Measurements from ENCODE around the gene CCDC47. TPM values are rescaled to one million over a fixed set of nuclear protein-coding genes. Genes with fewer than 3 reads are reported as not detected.

Gene CCDC47
- polyA plus RNA-seq, 3 donors = 87.7 to 116 (median 109) TPM

DNA sequence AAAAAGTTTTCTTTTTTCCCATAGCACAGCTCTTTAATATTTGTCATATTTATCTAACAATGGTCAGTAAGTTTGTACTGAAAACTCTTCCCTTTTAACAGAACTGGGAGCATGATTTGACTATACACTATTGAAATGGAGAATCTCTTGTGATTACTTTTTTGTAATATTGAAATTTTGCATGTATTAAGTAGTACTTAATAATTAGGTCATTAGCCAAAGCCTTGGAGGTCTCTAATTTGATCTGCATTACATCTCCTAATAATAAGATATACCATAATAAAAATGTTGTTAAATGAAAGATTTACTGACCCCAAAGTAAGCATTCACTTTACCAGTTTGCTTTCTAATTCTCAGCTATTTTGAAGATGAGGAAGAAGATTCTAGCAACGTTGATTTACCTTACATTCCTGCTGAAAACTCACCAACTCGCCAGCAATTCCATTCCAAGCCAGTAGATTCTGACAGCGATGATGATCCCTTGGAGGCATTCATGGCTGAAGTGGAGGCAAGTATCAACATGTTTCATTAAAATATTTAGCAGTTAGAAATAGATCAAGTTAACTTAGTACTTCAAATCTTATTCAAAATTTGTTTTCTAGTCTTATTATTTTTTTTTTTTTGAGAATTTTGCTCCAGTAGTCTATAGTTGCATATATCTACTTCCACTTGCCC, 18.8 kb upstream of the CCDC47 start:
- no peak for DNase-seq

DNA sequence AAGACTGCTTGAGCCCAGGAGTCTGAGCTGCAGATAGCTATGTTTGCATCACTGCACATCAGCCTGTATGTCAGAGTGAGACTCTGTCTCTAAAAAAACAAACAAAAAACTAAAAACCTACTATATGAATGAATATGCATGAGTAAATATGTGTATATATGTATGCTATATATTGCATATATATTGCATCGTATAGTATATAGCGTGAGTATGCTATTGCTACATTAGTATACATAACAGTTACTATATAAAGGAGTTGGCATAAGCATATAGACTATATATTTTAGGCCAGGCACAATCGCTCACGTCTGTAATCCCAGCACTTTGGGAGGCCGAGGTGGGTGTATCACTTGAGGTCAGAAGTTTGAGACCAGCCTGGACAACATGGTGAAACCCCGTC, 16.7 kb upstream of the CCDC47 start:
- no peak for DNase-seq

DNA sequence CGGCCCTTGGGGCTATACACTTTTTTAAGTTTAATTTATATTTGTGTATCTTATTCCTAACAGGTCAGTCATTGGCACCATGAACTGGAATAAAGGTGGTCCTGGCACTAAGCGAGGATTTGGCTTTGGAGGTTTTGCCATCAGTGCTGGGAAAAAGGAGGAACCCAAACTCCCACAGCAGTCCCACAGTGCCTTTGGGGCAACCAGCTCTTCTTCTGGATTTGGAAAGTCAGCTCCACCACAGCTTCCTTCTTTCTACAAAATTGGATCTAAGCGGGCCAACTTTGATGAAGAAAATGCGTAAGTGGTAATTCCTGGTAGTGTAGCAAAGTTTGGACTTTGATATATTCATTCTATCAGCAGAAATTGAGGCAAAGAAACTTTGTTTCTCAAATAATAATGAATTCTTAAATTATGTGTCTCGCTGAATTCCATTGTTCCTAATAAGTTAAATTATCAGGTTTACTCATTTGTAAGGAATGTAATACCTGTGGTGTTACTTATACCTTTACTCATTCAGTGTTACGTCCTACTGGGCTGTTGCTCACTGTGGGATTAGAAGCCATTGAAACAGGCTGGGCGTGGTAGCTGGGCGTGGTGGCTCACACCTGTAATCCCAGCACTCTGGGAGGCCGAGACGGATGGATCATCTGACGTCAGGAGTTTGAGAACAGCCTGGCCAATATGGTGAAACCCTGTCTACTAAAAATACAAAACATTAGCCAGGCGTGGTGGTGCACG, 13.7 kb upstream of the CCDC47 start:
- DNase-seq = no peak

DNA sequence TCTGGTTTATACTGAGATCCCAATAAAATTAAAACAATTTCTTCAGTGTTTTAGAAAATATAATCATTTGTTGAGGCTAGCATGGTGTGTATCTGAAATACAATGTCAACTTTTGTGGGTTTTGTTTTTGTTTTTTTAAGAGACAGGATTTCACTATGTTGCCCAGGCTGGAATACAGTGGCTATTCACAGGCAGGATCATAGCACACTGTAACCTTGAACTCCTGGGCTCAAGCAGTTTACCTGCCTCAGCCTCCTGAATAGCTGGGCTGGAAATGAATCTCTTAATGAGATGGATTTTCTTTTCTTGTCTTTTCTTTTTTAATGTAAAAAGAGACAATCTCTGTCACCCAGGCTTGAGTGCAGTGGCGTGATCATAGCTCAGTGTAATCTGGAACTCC, 12.7 kb upstream of the CCDC47 start:
- no peak for DNase-seq

DNA sequence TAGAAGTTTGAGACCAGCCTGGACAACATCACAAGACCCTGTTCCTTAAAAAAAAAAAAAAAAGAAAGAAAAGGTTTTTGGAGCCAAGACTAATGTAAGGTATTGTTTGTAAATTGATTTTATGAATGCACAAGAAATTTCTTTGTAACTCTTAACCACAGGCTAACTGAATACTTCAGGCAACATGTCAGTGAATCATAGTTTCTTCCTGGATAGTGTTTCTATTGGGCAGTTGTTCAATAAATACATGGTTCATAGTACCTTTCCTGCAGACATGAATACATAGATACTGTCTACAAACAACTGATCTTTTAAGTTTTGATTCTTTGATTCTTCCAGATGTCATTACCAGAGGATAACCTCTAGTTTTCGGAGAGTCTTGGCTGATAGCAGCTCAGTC, 12.2 kb upstream of the CCDC47 start:
- no peak for DNase-seq

DNA sequence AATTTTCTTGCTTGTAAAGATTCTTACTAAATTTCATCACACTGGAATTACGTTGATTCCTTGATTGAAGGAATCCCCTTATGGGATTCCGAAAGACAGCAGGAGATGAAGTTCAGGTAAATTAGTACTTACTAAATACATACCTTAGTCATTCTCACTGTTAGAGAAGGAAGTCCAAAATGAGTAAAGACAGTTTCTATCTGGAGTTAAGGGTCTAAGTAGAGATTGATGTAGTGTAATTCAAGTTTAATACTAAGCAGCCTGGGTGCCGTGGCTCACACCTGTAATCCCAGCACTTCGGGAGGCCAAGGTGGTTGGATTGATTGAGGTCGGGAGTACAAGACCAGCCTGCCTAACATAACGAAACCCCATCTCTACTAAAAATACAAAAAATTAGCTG, 10.1 kb upstream of the CCDC47 start:
- no peak for DNase-seq

DNA sequence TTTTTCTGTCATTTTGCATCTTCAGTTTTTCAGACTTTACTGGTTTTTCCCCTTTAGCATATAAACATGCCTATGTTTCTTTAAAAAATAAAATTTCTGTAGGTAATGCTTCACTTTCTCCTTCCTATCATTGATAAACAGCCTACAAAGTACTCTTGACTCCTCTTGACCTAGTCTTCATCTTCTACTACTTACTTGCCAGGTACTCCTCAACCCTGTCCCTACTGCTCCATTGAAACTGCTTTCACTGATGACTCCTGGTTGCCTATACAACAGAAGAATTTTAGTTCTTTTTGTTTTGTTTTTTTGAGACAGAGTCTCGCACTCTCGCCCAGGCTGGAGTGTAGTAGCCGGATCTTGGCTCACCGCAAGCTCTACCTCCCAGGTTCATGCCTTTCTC, 7.5 kb upstream of the CCDC47 start:
- no peak for DNase-seq

DNA sequence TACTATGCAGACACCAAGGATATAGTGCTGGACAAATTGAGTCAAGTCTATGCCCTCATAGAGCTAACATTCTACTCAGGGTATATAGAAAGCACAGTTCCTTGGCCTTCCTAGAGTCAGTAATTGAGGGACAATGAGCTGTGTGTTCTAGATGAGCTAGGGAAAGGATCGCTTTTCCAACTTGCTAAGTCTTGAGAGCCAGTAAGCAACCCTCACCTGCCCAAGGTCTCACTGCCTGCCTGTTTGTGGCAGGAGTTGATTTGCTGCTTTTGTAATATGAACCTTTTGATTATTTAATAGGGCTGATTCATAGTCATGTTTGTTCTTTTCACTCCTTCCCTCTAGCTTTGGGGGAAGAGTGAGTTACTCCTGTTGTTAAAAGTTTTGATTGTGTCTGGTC, 7.1 kb upstream of the CCDC47 start:
- no peak for DNase-seq

DNA sequence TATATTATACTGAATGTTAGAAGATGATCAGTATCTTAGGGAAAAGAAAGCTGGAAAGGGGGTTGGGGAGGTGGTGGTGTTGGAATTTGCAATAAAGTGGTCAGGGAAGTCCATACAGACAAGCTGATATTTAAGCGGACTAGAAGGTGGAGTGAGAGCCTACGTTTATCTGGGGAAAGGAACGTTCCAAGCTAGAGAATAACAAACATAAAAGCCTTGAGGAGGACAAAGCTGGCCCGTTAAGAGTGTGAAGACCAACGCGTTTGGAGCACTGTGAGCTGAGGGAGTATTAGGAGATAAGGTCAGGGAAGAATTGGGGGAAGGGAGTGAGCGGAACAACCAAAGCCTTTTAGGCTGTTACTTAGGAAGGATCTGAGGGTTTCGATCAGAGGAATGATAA, 2.0 kb upstream of the CCDC47 start:
- DNase-seq = no peak

DNA sequence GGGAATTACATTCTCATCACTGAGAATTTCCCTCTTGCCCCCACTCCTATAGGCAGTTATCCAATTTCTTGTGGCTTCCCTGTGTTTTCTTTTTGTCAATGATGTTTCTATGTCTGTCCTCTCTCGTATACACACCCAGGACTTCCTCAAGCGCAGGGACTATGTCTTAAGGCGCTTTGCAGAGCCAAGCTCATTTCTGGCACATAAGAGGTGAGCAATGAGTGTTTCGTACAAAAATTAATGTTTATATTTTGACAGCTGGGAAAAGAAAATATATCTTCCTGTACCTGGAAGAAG, 1.5 kb upstream of the CCDC47 start:
- no peak for DNase-seq

DNA sequence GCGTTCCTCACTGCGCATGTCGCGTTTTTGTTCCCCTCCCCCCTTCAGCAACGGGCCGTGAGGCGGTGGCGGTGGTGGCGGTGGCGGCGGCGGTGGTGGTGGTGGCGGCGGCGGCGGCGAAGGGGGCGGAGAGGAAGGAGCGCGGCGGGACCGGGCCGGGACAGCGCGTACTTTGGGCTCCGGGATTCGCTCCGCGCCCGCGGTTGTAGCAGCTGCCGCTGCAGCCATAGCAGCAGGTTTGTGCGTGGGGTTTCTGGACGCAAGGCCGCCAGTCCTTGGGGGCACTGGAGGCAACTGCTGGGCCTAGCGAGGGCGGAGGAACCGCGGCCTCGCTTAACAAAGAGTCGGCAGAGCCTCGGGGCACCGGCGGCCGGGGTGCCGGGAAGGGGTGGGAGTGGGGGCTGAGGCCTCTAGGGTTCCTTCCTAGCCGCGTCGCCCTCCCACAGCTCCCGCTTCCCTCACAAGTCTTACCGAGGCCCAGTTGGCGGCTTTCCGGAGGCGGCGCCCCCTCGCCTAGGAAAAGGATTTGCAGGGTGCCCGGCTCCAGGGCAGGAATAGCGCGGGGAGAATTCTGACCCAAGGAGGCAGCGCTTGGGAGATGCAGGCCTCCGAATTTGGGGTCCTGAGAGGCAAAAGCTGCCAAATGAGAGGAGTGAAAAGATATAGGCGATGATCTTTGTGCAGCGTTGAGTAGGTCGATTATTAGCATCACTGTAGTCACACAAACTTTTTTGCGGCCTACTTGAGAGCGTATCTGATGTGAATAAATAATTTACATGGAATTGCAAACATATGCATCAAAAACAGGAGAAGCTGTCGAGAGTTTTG, 958 bp upstream of the CCDC47 start, which contains the start of gene DDX42:
Gene DDX42, plus strand, starts transcription at position 30 of the 828 bp plus-strand sequence. CDS start 12,880 bp downstream, outside the sequence.
- peak; percentile 52 for DNase-seq

DNA sequence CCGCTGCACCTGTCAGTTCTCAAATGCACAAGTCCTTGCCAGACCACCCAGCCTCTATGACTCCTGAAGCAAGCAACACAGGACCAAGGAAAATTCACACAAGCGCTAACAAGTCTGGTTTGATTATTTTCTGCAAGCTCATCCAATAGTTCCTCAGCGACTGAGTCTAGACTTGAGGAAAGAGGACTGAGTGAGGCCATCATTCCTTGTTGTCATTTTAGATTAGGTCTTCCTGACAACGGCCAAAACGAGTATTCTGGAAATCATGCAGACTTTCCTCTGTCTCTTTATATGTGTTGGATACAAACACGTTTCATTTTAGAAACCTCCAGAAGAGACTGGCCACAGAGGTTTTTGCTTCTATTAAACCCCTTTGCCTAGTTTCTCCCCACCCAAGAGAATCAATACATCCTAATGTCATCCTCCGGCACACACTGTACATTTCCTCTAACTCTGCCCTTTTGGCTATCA, 561 bp downstream of the CCDC47 start:
- DNase-seq = peak; percentile 17

DNA sequence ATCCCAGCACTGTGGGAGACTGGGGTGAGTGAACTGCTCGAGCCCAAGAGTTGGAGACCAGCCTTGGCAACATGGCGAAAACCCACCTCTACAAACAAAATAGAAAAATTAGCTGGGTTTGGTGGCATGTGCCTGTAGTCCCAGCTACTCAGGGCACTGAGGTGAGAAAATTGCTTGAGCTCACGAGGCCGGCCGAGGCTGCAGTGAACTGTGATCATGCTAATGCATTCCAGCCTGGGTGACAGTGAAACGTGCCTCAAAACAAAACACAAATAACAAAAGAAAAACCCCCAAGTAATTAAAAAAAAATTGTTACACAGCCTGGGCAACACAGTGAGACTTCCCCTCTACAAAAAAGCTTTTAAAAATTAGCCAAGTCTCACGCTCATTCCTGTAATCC, 5.0 kb downstream of the CCDC47 start:
- no peak for DNase-seq

DNA sequence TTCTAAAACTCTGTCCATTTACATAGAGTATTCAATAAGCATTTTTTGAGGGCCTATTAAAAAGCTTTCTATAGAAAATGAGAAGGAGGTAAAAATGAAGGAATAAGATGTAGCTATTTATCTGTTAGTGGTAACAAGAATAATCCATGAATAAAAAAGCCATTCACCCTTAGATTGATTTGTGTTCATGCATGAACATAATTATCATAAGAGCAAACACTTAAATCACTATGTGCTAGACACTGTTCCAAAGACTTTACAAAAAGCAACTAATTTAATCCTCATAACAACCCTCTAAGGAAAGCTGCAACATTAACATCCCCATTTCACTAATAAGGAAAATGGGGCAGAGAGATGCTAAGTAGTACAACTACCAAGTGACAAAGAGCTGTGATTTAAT, 6.6 kb downstream of the CCDC47 start:
- DNase-seq = no peak

DNA sequence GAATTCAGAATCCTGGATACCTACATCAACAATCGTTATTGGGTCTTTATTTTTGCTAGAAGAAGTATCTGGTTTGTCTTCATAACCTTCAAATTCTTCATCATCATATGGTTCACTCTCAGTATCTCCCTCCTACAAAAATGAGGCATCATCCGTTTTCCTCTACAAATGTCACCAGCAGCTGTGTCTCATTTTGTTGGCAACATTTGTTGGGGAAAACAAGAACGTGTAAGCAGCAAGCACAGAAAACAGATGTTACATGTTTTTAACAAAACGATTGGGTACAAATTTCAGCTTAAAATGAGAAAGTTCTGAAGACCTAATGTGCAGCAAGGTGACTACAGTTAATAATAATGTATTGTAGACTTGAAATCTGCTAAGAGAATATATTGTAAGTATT, 8.7 kb downstream of the CCDC47 start:
- DNase-seq = no peak

DNA sequence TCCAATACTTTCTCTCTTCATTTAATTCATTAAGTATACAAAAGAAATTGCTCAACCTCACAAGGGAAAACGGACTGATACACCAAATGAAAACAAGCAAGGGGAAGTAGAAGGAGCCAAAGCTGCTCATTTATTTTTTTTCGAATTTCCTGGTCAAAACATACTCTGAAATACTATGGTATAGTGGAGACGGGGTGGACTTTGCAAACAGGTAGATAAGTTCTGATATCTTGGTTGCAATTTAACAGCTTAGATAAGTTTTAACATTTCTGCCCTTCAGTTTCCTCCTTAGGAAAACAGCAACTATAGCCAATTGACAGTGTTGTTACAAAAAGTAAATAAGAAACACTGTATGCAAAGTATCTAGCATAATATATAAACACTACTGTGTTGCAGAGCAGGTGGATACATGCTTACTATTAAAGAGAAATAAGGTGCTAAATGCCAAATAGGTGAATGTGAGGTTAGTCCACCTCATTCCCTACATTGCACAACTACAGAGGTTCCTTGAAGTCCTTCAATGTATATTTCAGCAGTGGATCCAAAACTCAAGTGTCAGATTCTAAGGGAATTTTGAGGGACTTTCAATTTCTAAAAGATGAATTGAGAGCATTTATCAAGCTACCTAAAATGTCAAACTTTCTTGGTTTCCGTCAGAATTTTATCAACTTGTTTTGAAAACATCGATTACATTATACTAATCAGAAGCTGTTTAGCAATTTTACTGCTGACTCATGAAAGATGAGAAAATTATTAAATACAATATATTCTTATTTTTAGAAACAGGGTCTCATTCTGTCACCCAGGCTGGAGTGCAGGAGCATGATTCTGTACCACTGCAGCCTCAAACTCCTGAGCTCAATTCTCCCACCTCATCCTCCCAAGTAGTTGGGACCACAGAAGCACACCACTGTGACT, 11.0 kb downstream of the CCDC47 start:
- no peak for DNase-seq

DNA sequence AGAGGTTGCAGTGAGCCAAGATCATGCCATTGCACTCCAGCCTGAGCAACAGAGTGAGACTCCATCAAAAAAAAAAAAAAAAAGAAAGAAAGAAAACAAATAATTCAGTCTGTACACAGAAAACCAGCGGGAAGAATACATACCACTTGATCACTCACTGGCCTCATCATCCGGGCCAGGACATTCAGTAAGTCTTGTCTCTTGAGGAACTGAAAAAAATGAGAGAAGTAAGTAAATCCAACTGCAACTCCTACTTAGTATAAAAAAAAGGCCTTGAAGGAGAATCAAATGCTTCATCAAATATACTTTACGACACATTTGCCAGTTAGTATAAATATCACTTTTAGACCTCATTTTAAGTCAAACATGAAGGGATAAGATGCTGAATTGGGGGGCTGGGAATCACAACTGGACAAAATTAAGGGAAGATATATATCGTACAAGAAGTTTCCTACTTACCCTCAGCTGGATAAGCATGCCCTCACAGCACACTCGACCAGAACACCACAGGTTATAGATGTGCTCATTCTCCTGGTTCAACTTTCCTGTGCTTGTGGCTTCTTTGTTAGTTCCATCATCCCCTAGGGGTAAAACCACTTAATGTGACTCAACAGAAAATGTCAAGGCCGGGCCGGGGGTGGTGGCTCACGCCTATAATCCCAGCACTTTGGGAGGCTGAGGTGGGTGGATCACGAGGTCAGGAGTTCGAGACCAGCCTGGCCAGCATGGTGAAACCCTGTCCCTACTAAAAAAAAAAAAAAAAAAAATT, 12.4 kb downstream of the CCDC47 start:
- no peak for DNase-seq

DNA sequence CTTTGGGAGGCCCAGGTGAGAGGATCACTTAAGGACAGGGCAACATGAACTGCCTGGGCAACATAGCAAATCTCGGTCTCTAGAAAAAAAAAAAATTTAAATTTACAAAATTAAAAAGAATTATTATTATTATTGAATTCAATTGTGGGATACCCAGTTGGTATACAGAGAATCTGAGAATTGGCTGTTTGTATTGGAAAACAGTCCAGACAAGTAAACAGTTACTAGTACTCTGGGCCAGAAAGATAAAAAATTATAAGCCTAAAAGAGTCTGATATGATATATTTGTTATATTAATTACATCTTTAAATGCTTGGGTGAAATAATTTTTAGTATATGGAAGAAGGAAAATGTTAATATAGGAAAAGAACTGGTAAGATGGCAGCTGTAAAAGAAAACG, 15.0 kb downstream of the CCDC47 start:
- DNase-seq = no peak

DNA sequence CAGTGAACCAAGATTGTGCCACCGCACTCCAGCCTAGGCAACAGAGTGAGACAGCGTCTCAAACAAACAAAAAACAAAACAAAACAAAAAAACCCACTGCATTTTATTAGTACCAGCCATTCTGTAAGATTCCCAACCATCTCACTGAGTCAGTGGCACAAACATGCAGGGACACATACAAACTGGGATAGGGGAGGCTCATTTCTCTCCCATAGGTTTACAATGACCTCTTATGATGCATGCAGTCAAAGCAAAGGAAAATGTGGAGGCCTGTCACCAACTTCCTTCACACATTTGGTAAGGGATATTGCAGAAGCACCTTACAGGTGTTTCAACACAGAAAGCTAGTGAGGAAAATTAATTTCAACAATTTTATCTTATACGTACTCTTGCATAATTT, 19.4 kb downstream of the CCDC47 start:
- DNase-seq = no peak

DNA sequence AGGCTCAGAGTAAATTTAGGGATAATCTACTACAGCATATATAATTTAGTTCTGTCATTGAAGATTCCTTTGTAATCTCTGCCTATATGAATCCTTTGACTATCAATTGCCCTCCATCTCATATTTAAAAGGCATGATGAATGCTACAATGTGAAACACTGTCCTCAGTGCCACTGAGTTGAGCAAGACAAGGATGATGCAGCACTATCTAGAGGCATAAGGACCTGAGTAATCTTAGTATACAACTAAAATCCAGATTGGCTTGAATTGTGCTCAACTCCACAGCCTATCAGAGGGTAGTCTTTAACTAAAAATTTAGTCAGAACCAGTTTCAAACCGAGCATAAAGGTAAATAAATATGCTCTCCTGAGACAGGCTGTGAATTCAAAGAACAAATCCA, 20.2 kb downstream of the CCDC47 start:
- DNase-seq = no peak

DNA sequence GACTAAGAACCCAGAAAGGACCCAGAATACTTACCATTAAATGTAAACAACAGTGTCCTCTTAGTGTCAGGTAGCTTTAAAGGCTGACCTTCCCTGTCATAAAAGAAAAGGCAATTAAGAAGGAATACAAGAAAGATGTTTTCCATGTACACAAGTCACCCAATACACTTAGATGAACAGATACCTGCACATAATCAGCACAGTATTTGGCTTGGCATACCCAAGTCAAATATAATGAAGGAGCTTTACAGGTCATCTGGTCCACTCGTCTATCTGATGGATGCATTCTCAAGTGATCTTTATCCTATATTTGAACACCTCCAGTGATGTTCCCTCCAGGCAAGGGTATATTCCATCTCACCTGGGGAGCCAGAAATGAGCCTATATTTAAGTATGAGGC, 20.7 kb downstream of the CCDC47 start:
- DNase-seq = no peak
